ENCODE data around the gene CENPM. TPM values are rescaled to one million over a fixed set of nuclear protein-coding genes. Genes with fewer than 3 reads are reported as not detected.

The CENPM gene
- total and polyA plus RNA-seq, 5 experiments from 2014 or later = 2.1 to 7.2 (median 3.2) TPM

DNA sequence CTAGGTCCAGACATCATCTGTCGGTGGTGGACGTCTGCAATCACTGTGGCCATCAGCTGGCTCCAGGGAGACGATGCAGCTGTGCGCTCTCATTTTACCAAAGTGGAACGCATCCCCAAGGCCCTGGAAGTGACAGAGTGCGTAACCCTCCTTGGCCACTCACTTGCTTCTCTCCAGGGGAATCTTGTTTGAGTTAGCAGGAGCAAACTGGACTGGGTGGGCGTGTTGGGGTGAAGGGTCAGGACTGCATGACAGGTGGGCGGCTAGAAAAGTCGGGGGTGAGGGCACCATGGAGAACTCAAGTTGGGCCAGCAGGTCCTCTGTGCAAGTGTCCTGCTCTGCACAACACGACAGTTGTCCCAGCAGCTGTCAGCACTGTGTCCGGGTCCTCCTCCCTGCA is 48.3 kb downstream of the CENPM start:
- no peaks in the 10 kb centered on the region for H3K4me1 Mint-ChIP-seq
- no peak for DNase-seq
- ATAC-seq = no peak
- no peak overlapping the region for H3K27ac Mint-ChIP-seq
- POLR2A ChIA-PET = no interaction called here
- no peak overlapping the region for H3K4me3 Mint-ChIP-seq
- no peaks in the 10 kb centered on the region for H3K9me3 Mint-ChIP-seq
- H3K27me3 Mint-ChIP-seq = no peaks in the 10 kb centered on the region
- H3K36me3 Mint-ChIP-seq = peaks cover 0 to 59% (median 2%) of the 10 kb centered on the region in 3 donors

DNA sequence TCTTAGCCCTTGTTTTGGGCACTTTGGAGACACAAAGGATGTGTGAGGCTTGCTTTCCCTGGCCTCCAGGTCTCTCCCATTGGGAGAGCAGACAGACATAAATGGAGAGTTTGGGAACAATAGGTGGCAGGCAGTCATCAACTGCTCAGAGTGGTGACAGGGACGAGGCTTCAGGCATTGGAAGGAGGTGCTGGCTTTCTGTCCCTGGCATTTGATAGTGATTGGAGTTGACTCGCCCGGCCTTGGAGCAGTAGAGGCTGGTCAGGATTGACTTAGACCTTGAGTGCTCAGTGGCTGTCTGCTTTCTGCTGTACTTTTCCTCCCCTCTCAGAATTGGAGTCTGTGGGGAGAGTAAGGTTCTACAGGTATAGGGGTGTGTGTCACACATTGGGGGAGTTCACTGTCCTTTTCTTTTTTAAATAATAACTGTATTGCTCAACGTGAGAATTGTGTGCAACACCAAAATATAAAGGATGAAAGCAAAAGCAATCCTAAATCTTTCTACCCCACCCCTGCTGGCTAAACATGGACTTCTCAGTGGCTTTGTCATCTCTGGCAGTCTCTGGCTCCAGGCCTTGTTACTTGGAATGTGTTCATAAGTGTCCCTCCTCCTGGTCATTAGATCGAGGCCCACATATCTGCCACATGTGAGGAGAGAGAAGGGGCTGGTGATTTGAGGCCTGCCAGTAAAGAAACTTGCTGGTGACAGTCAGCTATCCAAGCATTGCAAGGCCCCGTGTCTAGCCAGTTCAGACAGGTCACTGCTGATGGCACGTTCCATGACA is 53.2 kb downstream of the CENPM start:
- H3K4me3 Mint-ChIP-seq = no peak overlapping the region
- H3K27ac Mint-ChIP-seq = peak overlapping the region in 2 of 10 donors; percentile 2 to 44
- peaks cover 0 to 2% (median under 1%) of the 10 kb centered on the region in 4 donors for H3K4me1 Mint-ChIP-seq
- H3K36me3 Mint-ChIP-seq = peaks cover 0 to 80% (median 16%) of the 10 kb centered on the region in 3 donors
- POLR2A ChIA-PET = interaction anchor here (1.3 kb wide), 1 partner anchor 93 kb away, joined by 3 read pairs; the partner anchor contains the start of gene CCDC134
- no peaks in the 10 kb centered on the region for H3K9me3 Mint-ChIP-seq
- ATAC-seq = no peak
- H3K27me3 Mint-ChIP-seq = no peaks in the 10 kb centered on the region
- DNase-seq = no peak

DNA sequence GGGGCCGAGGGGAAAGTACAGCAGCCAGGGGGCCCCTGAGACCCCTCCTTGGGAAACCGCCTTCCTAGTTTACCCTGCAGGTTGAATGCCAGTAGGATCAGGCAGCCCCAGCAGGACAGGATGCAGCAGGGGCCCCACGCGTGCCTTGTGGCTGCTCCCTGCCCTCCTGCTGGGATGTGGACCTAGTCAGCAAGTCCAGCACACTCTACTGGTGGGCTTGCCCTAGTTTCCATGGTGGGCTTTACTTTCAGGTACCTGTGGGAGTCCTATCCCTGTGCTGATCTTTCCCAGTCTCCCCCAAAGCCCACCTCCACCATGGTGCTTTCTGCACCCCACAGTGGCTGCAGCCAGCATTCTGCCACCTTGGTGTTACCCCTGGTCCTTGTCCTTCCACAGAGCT is 54.2 kb downstream of the CENPM start:
- ATAC-seq = no peak
- H3K9me3 Mint-ChIP-seq = no peaks in the 10 kb centered on the region
- POLR2A ChIA-PET = no interaction called here
- H3K27me3 Mint-ChIP-seq = no peaks in the 10 kb centered on the region
- no peak overlapping the region for H3K4me3 Mint-ChIP-seq
- H3K36me3 Mint-ChIP-seq = peaks cover 0 to 80% (median 15%) of the 10 kb centered on the region in 3 donors
- peaks cover 0 to 6% (median 1%) of the 10 kb centered on the region in 4 donors for H3K4me1 Mint-ChIP-seq
- no peak for DNase-seq
- H3K27ac Mint-ChIP-seq = peak overlapping the region in 3 of 10 donors; percentile 14 to 74 (median 57)

DNA sequence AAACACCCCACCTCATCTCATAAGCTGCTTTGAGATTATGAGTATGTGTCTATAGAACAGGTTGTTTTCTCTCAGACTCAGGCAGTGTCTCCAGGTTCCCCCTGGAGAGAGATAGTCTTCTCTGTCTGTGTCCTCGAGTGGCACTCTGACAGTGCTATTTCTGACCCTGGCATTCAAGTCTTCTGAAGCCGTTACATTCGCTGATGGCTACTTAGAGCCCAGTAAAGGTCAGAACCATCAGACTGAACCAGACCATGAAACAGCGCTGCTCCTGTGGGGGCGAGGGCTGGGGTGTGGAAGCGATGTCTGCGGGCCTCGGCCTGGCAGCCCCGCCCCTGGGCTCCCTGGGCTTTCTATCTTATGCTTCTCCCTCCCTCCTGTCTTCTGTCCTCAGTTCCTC is 55.5 kb downstream of the CENPM start:
- Mint-ChIP-seq H3K27me3 (no peaks in the 10 kb centered on the region), H3K9me3 (no peaks in the 10 kb centered on the region), H3K4me1 (peaks cover 0 to 6% (median 1%) of the 10 kb centered on the region in 4 donors), H3K27ac (no peak overlapping the region), H3K4me3 (no peak overlapping the region), H3K36me3 (peaks cover 0 to 85% (median 17%) of the 10 kb centered on the region in 3 donors)
- DNase-seq (no peak), ATAC-seq (no peak)
- POLR2A ChIA-PET = no interaction called here

Small RNA genes within 50 kb of the gene (microRNA-seq; reads per million reads assigned to microRNA genes)
- 82.1 reads per million, percentile 62 among the genes with 10 or more reads in this experiment for gene MIR33A (ENCODE audit: borderline microRNAs expressed)

Other genes with a start within 250 kb of the CENPM start
- 10 to 100 TPM; 52.9 to 62.8 TPM for gene MEI1, start 247.6 kb downstream of the CENPM start, total RNA-seq
- 100 to 1,000 TPM in 1 of 3 donors, 10 to 100 TPM in 2; 89.5 to 153 (median 98.3) TPM for gene MEI1, start 247.6 kb downstream of the CENPM start, polyA plus RNA-seq
- 10 to 100 TPM; 17.1 to 23.1 TPM for gene CCDC134, start 146.5 kb downstream of the CENPM start, total RNA-seq
- 1 to 10 TPM; 3.5 to 5.6 (median 3.8) TPM for gene CCDC134, start 146.5 kb downstream of the CENPM start, polyA plus RNA-seq
- gene SREBF2, start 114.0 kb downstream of the CENPM start, total RNA-seq = 100 to 1,000 TPM; 106 TPM
- gene SREBF2, start 114.0 kb downstream of the CENPM start, polyA plus RNA-seq = 10 to 100 TPM; 16.3 to 21.9 (median 18.2) TPM
- under 1 TPM in 1 of 2 experiments, not detected in 1; 0.44 TPM for gene SHISA8, start 32.1 kb downstream of the CENPM start, total RNA-seq
- not detected for gene SHISA8, start 32.1 kb downstream of the CENPM start, polyA plus RNA-seq
- 10 to 100 TPM; 16.8 to 18.3 TPM for gene TNFRSF13C, start 20.3 kb downstream of the CENPM start, total RNA-seq
- under 1 TPM; 0.29 to 0.82 (median 0.56) TPM for gene TNFRSF13C, start 20.3 kb downstream of the CENPM start, polyA plus RNA-seq
- under 1 TPM in 1 of 2 experiments, not detected in 1; 0.18 TPM for gene SEPTIN3, start 22.3 kb upstream of the CENPM start, total RNA-seq
- not detected for gene SEPTIN3, start 22.3 kb upstream of the CENPM start, polyA plus RNA-seq
- 1 to 10 TPM; 4.5 to 4.6 TPM for gene WBP2NL, start 51.6 kb upstream of the CENPM start, total RNA-seq
- 1 to 10 TPM in 1 of 3 donors, under 1 TPM in 2; 0.25 to 1.4 (median 0.57) TPM for gene WBP2NL, start 51.6 kb upstream of the CENPM start, polyA plus RNA-seq
- 1 to 10 TPM; 7.8 to 9.1 TPM for gene NAGA, start 123.7 kb upstream of the CENPM start, total RNA-seq
- 10 to 100 TPM in 2 of 3 donors, 1 to 10 TPM in 1; 8.2 to 11.2 (median 10.2) TPM for gene NAGA, start 123.7 kb upstream of the CENPM start, polyA plus RNA-seq
- 1 to 10 TPM in 1 of 2 experiments, under 1 TPM in 1; 0.74 to 1.6 TPM for gene PHETA2, start 127.1 kb upstream of the CENPM start, total RNA-seq
- gene PHETA2, start 127.1 kb upstream of the CENPM start, polyA plus RNA-seq = under 1 TPM; 0.08 to 0.17 (median 0.13) TPM
- gene SMDT1, start 132.5 kb upstream of the CENPM start, total RNA-seq = 10 to 100 TPM; 86.6 to 99.9 TPM
- gene SMDT1, start 132.5 kb upstream of the CENPM start, polyA plus RNA-seq = 100 to 1,000 TPM; 152 to 294 (median 179) TPM
- 10 to 100 TPM; 41.0 to 41.1 TPM for gene NDUFA6, start 143.6 kb upstream of the CENPM start, total RNA-seq
- gene NDUFA6, start 143.6 kb upstream of the CENPM start, polyA plus RNA-seq = 100 to 1,000 TPM; 106 to 137 (median 115) TPM
- 1 to 10 TPM; 9.2 to 9.6 TPM for gene CYP2D6, start 183.7 kb upstream of the CENPM start, total RNA-seq
- under 1 TPM in 1 of 3 donors, not detected in 2; 0.12 TPM for gene CYP2D6, start 183.7 kb upstream of the CENPM start, polyA plus RNA-seq

All from naive thymus-derived CD8-positive, alpha-beta T cell (primary cell).